Brain pericyte (primary cell): ENCODE data around the gene MST1.

Experiments used
- DNase-seq: peaks from one replicate; pipeline ENCODE4 v3.0.0-alpha.2; 2012; ENCODE audit warnings: low read depth, low spot score

The MST1 gene

DNA sequence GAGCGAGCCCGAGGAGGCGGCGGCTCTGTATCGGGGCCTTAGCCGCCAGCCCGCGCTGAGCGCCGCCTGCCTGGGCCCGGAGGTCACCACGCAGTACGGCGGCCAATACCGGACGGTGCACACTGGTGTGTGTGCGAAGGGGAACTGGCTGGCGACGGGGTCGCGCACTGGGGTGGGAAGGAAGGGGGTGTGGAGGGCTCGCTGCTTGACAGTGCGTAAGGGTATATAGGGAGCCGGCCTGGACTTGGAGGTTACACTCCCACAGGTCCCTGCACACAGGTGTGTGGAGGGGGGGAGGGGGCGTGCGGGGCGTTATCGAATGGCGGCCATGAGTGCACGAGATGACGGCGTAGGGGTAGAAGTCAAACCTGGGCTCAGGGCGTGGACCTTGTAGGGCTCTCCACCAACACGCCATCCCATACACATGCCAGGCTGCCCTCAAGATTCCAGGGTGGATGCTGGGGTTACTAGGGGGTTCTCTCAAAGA is 14.7 kb downstream of the MST1 start:
- no peak for DNase-seq

GRCh38 chr3:49673715-49674496 is 15.4 kb downstream of the MST1 start, which contains the start of gene APEH:
TSS of gene APEH (plus strand) at chr3:49674351. CDS start at chr3:49674402, 51 bp downstream.
- peak; percentile 86 for DNase-seq

GRCh38 chr3:49673121-49673714 is 16.1 kb downstream of the MST1 start:
- no peak for DNase-seq

DNA sequence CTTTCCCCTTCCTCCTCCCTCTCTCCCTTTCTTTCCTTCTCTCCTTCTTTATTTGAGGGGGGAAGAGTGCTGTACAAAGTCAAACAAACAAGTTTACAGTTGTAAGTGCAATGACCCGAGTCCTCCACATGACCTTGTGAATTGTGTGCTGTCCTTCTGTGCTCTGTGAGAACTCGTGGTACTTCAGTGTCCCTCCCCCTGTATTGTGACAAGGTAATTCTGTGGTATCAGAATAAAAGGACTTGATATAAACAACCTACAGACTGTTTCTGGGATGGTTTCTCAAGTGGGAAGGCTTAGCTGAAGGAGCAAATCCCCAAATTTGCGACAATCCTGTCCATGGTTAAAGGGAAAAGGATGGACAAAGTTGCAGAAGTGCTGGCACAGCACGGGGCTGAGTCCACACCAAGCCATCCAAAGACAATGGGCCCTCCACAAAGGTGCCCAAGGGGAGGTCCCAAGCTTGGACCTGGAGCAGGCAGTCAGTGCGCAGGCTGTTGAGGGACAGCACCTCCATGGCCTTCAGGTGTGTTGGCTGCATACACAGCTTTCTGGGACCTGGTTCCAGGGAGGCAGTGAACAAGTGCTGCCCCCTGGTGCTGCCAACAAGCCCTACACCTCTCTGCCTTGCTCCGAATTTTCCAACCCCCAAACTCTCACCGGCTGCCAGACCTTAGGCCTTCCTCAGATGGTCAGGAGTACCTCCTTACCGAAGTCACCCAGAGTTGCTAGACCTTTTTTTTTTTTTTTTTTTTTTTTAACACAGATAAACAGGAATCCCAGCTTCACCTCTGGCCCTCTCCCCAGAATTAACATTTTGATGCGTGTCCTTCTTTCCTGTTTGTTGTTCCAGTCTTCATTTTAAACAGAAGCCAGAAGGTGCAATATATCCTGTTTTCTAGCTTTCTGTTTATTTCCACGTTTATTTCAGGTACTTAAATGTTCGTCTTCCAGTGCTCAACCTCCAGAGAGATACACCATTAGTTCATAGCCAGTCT is 17.7 kb downstream of the MST1 start:
- no peak for DNase-seq

GRCh38 chr3:49670940-49671290 is 18.4 kb downstream of the MST1 start:
- no peak for DNase-seq

GRCh38 chr3:49669352-49669751 is 19.9 kb downstream of the MST1 start:
- DNase-seq, result no peak

DNA sequence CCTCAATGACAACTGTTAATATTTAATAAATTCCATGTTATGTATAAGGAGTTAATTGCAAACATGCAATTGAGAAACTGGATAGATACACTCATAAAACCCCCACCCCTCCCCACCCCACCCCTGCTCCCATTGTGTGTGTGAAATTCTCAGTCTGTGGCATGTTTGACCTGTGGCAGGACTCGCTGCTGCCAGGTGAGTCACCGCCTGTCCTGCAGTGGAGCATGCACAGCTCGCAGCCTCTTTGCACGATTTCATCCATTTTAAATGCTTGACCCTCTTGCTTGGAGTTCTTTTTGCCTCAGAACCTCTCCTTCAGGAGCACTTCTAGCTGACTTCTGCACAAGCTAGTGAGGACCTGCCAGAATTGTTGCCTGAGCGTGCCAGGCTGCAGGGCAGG is 20.4 kb downstream of the MST1 start:
- DNase-seq, result no peak

GRCh38 chr3:49668414-49668797 is 20.9 kb downstream of the MST1 start:
- DNase-seq, result no peak

- DNase-seq, result no peak
Observed at GRCh38 chr3:49667701-49668413, 21.4 kb downstream of the MST1 start.

DNA sequence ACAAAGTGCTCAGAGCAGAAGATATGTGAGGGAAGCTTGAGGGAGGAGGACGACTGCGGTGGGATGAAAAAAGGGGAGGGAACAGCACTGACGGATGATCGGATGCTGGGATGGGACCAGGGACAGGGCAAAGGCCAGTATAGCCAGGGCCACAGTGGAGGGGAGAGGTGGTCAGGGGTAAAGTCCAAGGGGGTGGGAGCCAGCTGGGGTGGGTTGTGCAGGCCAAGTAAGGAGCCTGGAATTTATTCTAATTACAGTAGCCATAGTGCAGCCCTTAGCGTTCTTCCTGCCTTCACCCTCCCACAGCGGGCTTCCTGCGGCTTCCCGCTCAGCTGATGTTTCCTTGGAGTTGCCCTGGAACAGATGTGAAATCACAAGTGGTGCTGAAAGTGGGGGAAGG is 22.7 kb downstream of the MST1 start:
- no peak for DNase-seq

GRCh38 chr3:49665822-49666519 is 23.3 kb downstream of the MST1 start:
- DNase-seq, result no peak

GRCh38 chr3:49664300-49664699 is 25.0 kb downstream of the MST1 start:
- DNase-seq, result no peak

GRCh38 chr3:49663831-49664230 is 25.4 kb downstream of the MST1 start:
- DNase-seq, result no peak

GRCh38 chr3:49662720-49663413 is 26.4 kb downstream of the MST1 start:
- no peak for DNase-seq

DNA sequence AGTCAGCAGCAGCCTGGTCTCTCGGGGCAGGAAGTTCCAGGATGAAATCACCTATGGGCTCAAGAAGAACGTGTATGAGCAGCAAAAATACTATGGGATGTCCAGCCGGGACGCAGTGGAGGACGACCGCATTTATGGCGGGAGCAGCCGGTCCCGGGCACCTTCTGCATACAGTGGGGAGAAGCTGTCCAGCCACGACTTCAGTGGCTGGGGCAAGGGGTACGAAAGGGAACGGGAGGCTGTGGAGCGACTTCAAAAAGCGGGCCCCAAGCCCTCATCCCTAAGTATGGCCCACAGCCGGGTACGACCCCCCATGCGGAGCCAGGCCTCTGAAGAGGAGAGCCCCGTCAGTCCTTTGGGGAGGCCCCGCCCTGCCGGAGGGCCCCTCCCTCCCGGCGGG is 27.3 kb downstream of the MST1 start:
- DNase-seq, result no peak

- DNase-seq, result no peak
Observed at GRCh38 chr3:49661281-49661680, 28.0 kb downstream of the MST1 start.

DNA sequence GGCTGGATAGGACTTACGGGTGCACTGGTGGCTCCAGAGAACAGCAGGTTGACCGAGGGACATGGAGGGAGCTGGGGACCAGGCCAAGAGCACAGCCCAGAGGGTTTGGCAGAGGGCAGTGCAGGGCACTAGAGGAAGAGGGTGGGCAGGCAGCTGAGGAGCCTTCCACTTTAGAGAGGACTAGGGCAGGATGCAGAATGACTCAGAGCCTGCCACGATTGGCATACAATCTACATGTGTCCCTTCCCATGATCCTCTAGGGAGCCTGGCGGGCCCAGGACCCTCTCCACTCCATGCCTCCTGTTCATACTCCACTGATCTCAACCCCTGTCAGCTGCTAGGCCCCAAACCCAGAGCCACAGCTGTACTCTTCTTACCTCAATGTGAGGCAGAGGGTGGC is 29.5 kb downstream of the MST1 start:
- no peak for DNase-seq

GRCh38 chr3:49658711-49659110 is 30.6 kb downstream of the MST1 start:
- DNase-seq, result no peak

GRCh38 chr3:49657208-49657915 is 31.9 kb downstream of the MST1 start:
- no peak for DNase-seq
